ENCODE results near the gene TMEM256. TPM values are rescaled to one million over a fixed set of nuclear protein-coding genes. Genes with fewer than 3 reads are reported as not detected.
A peak's percentile ranks its signal among the peaks of the same experiment; 100 is the strongest.

TMEM256 gene
- total RNA-seq: 10 to 100 TPM; 87.0 to 88.5 TPM

GRCh38 chr17:7403977-7404736, at the start of gene TMEM256:
TMEM256 (minus strand) TSS chr17:7404097; CDS start chr17:7404084, 13 bp downstream.
- H3K36me3 Mint-ChIP-seq: no peaks in the 10 kb centered on the region
- intact Hi-C loops (cut with micrococcal nuclease): loop anchor here (1.0 to 5.0 kb wide), 7 partner anchors 10 to 284 kb away; partner anchors contain the start of genes EIF5A, PLSCR3, POLR2A and TMEM102

GRCh38 chr17:7448461-7448860, 44.6 kb upstream of the TMEM256 start:
- Mint-ChIP-seq H3K4me1 (ENCODE audit: low read depth) (peaks cover 19% of the 10 kb centered on the region), H3K4me3 (no peak overlapping the region), H3K9me3 (no peaks in the 10 kb centered on the region), H3K27ac (no peak overlapping the region), H3K36me3 (peaks cover 4% of the 10 kb centered on the region), H3K27me3 (peaks cover 29% of the 10 kb centered on the region)
- no peak for DNase-seq
- CTCF ChIA-PET: interaction anchor here (0.6 to 4.2 kb wide), 2 partner anchors 12 to 98 kb away, joined by 3 to 19 read pairs; partner anchors contain the start of gene TMEM102
- intact Hi-C loops (cut with micrococcal nuclease): no loop called here
- POLR2A ChIA-PET: no interaction called here

More at GRCh38 chr17:7403977-7404736, at the start of gene TMEM256:
- H3K27ac Mint-ChIP-seq: peak within 1 kb of the TSS; percentile 92
- peak within 1 kb of the TSS; percentile 97 for H3K4me3 Mint-ChIP-seq
- H3K27me3 Mint-ChIP-seq: no peaks in the 10 kb centered on the region
- no peaks in the 10 kb centered on the region for H3K9me3 Mint-ChIP-seq
- DNase-seq: peak; percentile 99
- POLR2A ChIA-PET: interaction anchor here (0.7 to 1.5 kb wide), 11 partner anchors 9 to 283 kb away, joined by 3 to 8 read pairs (median 3); partner anchors contain the start of genes PLSCR3, POLR2A, TP53 and WRAP53
- H3K4me1 Mint-ChIP-seq (ENCODE audit: low read depth): peaks cover 25% of the 10 kb centered on the region
- CTCF ChIA-PET: interaction anchor here (0.8 to 3.0 kb wide), 10 partner anchors 20 to 689 kb away, joined by 3 to 25 read pairs (median 3); partner anchors contain the start of genes SENP3 and TP53

GRCh38 chr17:7445619-7445968, 41.7 kb upstream of the TMEM256 start:
- H3K36me3 Mint-ChIP-seq: peaks cover 4% of the 10 kb centered on the region
- ChIA-PET CTCF (interaction anchor here (1.2 to 4.2 kb wide), 3 partner anchors 9 to 89 kb away, joined by 4 to 19 read pairs (median 5); partner anchors contain the start of gene TMEM102), POLR2A (interaction anchor here (0.6 to 0.7 kb wide), 3 partner anchors 9 to 408 kb away, joined by 3 read pairs; no protein-coding TSS in a partner anchor)
- no peak overlapping the region for H3K27ac Mint-ChIP-seq
- no peaks in the 10 kb centered on the region for H3K9me3 Mint-ChIP-seq
- intact Hi-C loops (cut with micrococcal nuclease): loop anchor here (1.0 kb wide), 1 partner anchor 10 kb away; no protein-coding TSS in a partner anchor
- DNase-seq: peak; percentile 48
- H3K4me3 Mint-ChIP-seq: peak overlapping the region; percentile 53
- peaks cover 24% of the 10 kb centered on the region for H3K4me1 Mint-ChIP-seq (ENCODE audit: low read depth)
- peaks cover 46% of the 10 kb centered on the region for H3K27me3 Mint-ChIP-seq

- Mint-ChIP-seq H3K9me3 (no peaks in the 10 kb centered on the region), H3K36me3 (peaks cover 4% of the 10 kb centered on the region), H3K4me1 (ENCODE audit: low read depth) (peaks cover 29% of the 10 kb centered on the region), H3K27me3 (peaks cover 51% of the 10 kb centered on the region), H3K4me3 (peak within 1 kb of the TSS; percentile 53), H3K27ac (no peak within 1 kb of the TSS)
- ChIA-PET CTCF (interaction anchor here (0.9 to 4.2 kb wide), 4 partner anchors 9 to 89 kb away, joined by 4 to 19 read pairs (median 5); partner anchors contain the start of gene TMEM102), POLR2A (interaction anchor here (1.2 kb wide), 1 partner anchor 9 kb away, joined by 3 read pairs; the partner anchor contains the start of gene TMEM102)
- DNase-seq: peak; percentile 13
- intact Hi-C loops (cut with micrococcal nuclease): loop anchor here (1.0 kb wide), 1 partner anchor 10 kb away; no protein-coding TSS in a partner anchor
Observed at GRCh38 chr17:7444682-7445618, 41.1 kb upstream of the TMEM256 start, which contains the start of gene CHRNB1. CHRNB1 (plus strand) TSS chr17:7445061; CDS start chr17:7445128, 67 bp downstream.

GRCh38 chr17:7443499-7444485, 39.9 kb upstream of the TMEM256 start:
- DNase-seq: no peak
- Mint-ChIP-seq H3K36me3 (peaks cover 3% of the 10 kb centered on the region), H3K4me1 (ENCODE audit: low read depth) (peaks cover 35% of the 10 kb centered on the region), H3K27ac (no peak overlapping the region), H3K27me3 (peaks cover 55% of the 10 kb centered on the region), H3K4me3 (no peak overlapping the region), H3K9me3 (no peaks in the 10 kb centered on the region)
- ChIA-PET CTCF (interaction anchor here (0.6 to 4.2 kb wide), 6 partner anchors 8 to 117 kb away, joined by 3 to 19 read pairs (median 4); partner anchors contain the start of gene TMEM102), POLR2A (interaction anchor here (0.6 to 1.2 kb wide), 2 partner anchors 8 to 129 kb away, joined by 3 read pairs; partner anchors contain the start of gene TMEM102)
- intact Hi-C loops (cut with micrococcal nuclease): no loop called here

- Mint-ChIP-seq H3K27ac (no peak overlapping the region), H3K4me1 (ENCODE audit: low read depth) (peaks cover 45% of the 10 kb centered on the region), H3K4me3 (no peak overlapping the region), H3K27me3 (peaks cover 57% of the 10 kb centered on the region), H3K36me3 (peaks cover 4% of the 10 kb centered on the region), H3K9me3 (no peaks in the 10 kb centered on the region)
- DNase-seq: no peak
- CTCF ChIA-PET: interaction anchor here (1.4 kb wide), 1 partner anchor 13 kb away, joined by 4 read pairs; no protein-coding TSS in a partner anchor
- POLR2A ChIA-PET: interaction anchor here (0.8 kb wide), 1 partner anchor 105 kb away, joined by 3 read pairs; no protein-coding TSS in a partner anchor
- intact Hi-C loops (cut with micrococcal nuclease): no loop called here
Observed at GRCh38 chr17:7442142-7442541, 38.2 kb upstream of the TMEM256 start.

GRCh38 chr17:7441266-7441665, 37.4 kb upstream of the TMEM256 start:
- ChIA-PET POLR2A (interaction anchor here (0.6 kb wide), 1 partner anchor 174 kb away, joined by 4 read pairs; no protein-coding TSS in a partner anchor), CTCF (interaction anchor here (0.6 to 1.6 kb wide), 5 partner anchors 11 to 120 kb away, joined by 3 to 8 read pairs (median 3); partner anchors contain the start of genes NEURL4 and SENP3)
- H3K9me3 Mint-ChIP-seq: no peaks in the 10 kb centered on the region
- H3K27ac Mint-ChIP-seq: no peak overlapping the region
- H3K4me3 Mint-ChIP-seq: no peak overlapping the region
- intact Hi-C loops (cut with micrococcal nuclease): no loop called here
- H3K4me1 Mint-ChIP-seq (ENCODE audit: low read depth): peaks cover 48% of the 10 kb centered on the region
- DNase-seq: no peak
- H3K27me3 Mint-ChIP-seq: peaks cover 54% of the 10 kb centered on the region
- H3K36me3 Mint-ChIP-seq: peaks cover 6% of the 10 kb centered on the region

- DNase-seq: peak; percentile 42
- ChIA-PET POLR2A (interaction anchor here (0.6 to 0.7 kb wide), 2 partner anchors 175 to 248 kb away, joined by 3 to 4 read pairs; partner anchors contain the start of gene WRAP53), CTCF (interaction anchor here (0.6 to 1.7 kb wide), 6 partner anchors 12 to 120 kb away, joined by 3 to 8 read pairs (median 4); partner anchors contain the start of genes NEURL4 and SENP3)
- Mint-ChIP-seq H3K27ac (no peak overlapping the region), H3K27me3 (peaks cover 52% of the 10 kb centered on the region), H3K4me1 (ENCODE audit: low read depth) (peaks cover 49% of the 10 kb centered on the region), H3K4me3 (no peak overlapping the region), H3K36me3 (peaks cover 6% of the 10 kb centered on the region), H3K9me3 (no peaks in the 10 kb centered on the region)
- intact Hi-C loops (cut with micrococcal nuclease): no loop called here
Observed at GRCh38 chr17:7440834-7441195, 36.9 kb upstream of the TMEM256 start.

GRCh38 chr17:7440113-7440833, 36.4 kb upstream of the TMEM256 start:
- Mint-ChIP-seq H3K9me3 (no peaks in the 10 kb centered on the region), H3K27me3 (peaks cover 46% of the 10 kb centered on the region), H3K36me3 (peaks cover 6% of the 10 kb centered on the region), H3K27ac (no peak overlapping the region), H3K4me1 (ENCODE audit: low read depth) (peaks cover 45% of the 10 kb centered on the region), H3K4me3 (peak overlapping the region; percentile 66)
- intact Hi-C loops (cut with micrococcal nuclease): no loop called here
- POLR2A ChIA-PET: interaction anchor here (0.6 to 0.9 kb wide), 3 partner anchors 175 to 248 kb away, joined by 3 to 4 read pairs (median 3); partner anchors contain the start of genes TP53 and WRAP53
- CTCF ChIA-PET: interaction anchor here (0.9 to 1.7 kb wide), 3 partner anchors 84 to 121 kb away, joined by 3 to 8 read pairs (median 7); partner anchors contain the start of gene SENP3
- peak; percentile 59 for DNase-seq
